ENCODE measurements around the gene LRMDA. TPM values are rescaled to one million over a fixed set of nuclear protein-coding genes. Genes with fewer than 3 reads are reported as not detected.

The LRMDA gene
- total RNA-seq, 1 experiment from 2014 or later: 4.8 TPM

DNA sequence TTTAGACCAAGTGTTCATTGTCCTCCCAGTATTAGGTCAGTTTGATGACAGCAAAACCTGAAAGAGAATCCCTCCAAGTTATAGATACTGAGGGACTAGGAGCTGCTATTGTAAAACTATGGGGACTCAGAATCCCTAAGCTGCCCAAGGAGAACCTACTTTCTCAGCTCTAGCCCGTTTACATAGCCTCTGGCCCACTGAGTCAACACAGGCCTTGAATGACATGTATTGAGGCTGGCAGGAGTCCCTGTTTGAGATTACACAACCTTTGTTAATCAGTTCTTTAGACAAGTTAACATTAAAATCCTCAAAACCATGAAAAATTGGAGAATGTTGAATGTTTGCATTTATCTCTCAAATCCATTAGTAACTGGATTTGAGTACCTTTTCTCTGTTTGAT, 1127.2 kb downstream of the LRMDA start:
- Histone ChIP-seq H3K9ac (ENCODE audit: low read length) (no peak overlapping the region), H3K9me3 (ENCODE audit: control insufficient read depth in 1 of 2, insufficient read depth in 1 of 2, low read depth in 1 of 2, low read length in 2 of 2) (no peaks in the 10 kb centered on the region), H3K36me3 (ENCODE audit: control insufficient read depth in 1 of 2, insufficient read depth in 2 of 2, low read length in 2 of 2) (no peaks in the 10 kb centered on the region), H3K9me2 (ENCODE audit: insufficient read depth) (no peaks in the 10 kb centered on the region), H3K4me1 (ENCODE audit: control insufficient read depth in 1 of 2, insufficient read depth in 2 of 2, low read length in 2 of 2) (no peaks in the 10 kb centered on the region), H3K27ac (ENCODE audit: low read depth, low read length) (no peak overlapping the region), H3K79me2 (ENCODE audit: insufficient read depth, low read length) (no peaks in the 10 kb centered on the region), H3K4me3 (replicated peaks in 1 of 2; ENCODE audit: low read depth in 1 of 2, low read length in 2 of 2) (no peak overlapping the region), H3K4me2 (ENCODE audit: low read length) (no peak overlapping the region), H3K27me3 (ENCODE audit: insufficient read depth, low read length) (peaks cover 6% of the 10 kb centered on the region; the same call in 1 of the 2 replicates), H2AFZ (ENCODE audit: low read depth, low read length, poor library complexity, severe bottlenecking) (no peak overlapping the region), H4K20me1 (ENCODE audit: insufficient read depth) (no peaks in the 10 kb centered on the region)
- no peak for DNase-seq (ENCODE audit: low read depth, low spot score)
- ChIA-PET RAD21 (ENCODE audit: low non-redundant PET in 1 of 2, low total read pairs in 2 of 2, uncharacterized antibody in 2 of 2, unreplicated experiment in 2 of 2) (no interaction called here), CTCF (no interaction called here), POLR2A (no interaction called here)
- no peak for ATAC-seq
- BruUV-seq (replicated peaks): no TSS peak
- intact Hi-C loops (cut with micrococcal nuclease): no loop called here
- no peak for TF ChIP-seq SRF (IDR thresholded peaks at IDR 0.05; ENCODE audit: low read depth)
- TF ChIP-seq CEBPB (IDR thresholded peaks at IDR 0.05; ENCODE audit: low read depth): no peak
- TF ChIP-seq TCF7L2 (IDR thresholded peaks at IDR 0.05; ENCODE audit: borderline replicate concordance, extremely low read depth, insufficient read depth, insufficient read length): no peak
- no peak for TF ChIP-seq EGR1 (IDR thresholded peaks at IDR 0.05; ENCODE audit: low read depth)
- TF ChIP-seq SIN3A (IDR thresholded peaks at IDR 0.05; ENCODE audit: low read depth): no peak
- TF ChIP-seq, protein P1, sequence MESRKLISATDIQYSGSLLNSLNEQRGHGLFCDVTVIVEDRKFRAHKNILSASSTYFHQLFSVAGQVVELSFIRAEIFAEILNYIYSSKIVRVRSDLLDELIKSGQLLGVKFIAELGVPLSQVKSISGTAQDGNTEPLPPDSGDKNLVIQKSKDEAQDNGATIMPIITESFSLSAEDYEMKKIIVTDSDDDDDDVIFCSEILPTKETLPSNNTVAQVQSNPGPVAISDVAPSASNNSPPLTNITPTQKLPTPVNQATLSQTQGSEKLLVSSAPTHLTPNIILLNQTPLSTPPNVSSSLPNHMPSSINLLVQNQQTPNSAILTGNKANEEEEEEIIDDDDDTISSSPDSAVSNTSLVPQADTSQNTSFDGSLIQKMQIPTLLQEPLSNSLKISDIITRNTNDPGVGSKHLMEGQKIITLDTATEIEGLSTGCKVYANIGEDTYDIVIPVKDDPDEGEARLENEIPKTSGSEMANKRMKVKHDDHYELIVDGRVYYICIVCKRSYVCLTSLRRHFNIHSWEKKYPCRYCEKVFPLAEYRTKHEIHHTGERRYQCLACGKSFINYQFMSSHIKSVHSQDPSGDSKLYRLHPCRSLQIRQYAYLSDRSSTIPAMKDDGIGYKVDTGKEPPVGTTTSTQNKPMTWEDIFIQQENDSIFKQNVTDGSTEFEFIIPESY (IDR thresholded peaks at IDR 0.05; ENCODE audit: extremely low read depth, insufficient replicate concordance, low read length): no peak
- no peak for TF ChIP-seq RAD21 (IDR thresholded peaks at IDR 0.05; ENCODE audit: low read depth)
- no peak for TF ChIP-seq ELF1 (IDR thresholded peaks at IDR 0.05; ENCODE audit: borderline replicate concordance, low read depth)
- no peak for TF ChIP-seq YY1 (IDR thresholded peaks at IDR 0.05; ENCODE audit: extremely low read depth, insufficient replicate concordance, low read depth, low read length)
- TF ChIP-seq FOSL1 (IDR thresholded peaks at IDR 0.05; ENCODE audit: low read depth): no peak
- no peak for TF ChIP-seq JUND (IDR thresholded peaks at IDR 0.05)
- TF ChIP-seq, protein P2, sequence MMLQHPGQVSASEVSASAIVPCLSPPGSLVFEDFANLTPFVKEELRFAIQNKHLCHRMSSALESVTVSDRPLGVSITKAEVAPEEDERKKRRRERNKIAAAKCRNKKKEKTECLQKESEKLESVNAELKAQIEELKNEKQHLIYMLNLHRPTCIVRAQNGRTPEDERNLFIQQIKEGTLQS (IDR thresholded peaks at IDR 0.05): no peak

Measured in HCT116 (cell line).